ENCODE measurements around the gene CNRIP1. TPM values are rescaled to one million over a fixed set of nuclear protein-coding genes. Genes with fewer than 3 reads are reported as not detected.
A peak's percentile ranks its signal among the peaks of the same experiment; 100 is the strongest.
"Not testable (repeated sequence)": the region's sequence is repeated elsewhere in the genome, so short reads cannot be mapped to it uniquely, and the experiment has no call there.

Gene CNRIP1
- total RNA-seq, 2 experiments from 2014 or later: not detected

DNA sequence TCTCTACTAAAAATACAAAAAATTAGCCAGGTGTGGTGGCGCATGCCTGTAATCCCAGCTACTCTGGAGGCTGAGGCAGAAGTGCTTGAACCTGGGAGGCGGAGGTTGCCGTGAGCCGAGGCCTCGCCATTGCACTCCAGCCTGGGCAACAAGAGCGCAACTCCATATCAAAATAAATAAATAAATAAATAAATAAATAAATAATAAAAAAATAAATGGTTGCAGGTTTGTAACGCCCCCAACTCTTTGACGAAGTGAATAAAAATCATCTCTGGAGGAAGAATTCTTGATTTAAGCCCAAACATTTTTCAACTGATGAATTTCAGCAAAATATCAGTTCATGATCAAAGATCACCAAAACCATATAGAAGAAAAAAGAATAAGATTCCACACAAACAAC is 13.3 kb upstream of the CNRIP1 start:
- CTCF ChIA-PET: interaction anchor here (0.6 to 1.0 kb wide), 2 partner anchors 109 to 855 kb away, joined by 3 to 4 read pairs; no protein-coding TSS in a partner anchor
- Mint-ChIP-seq H3K9me3 (no peaks in the 10 kb centered on the region), H3K4me1 (peaks cover 4% of the 10 kb centered on the region), H3K27me3 (peaks cover 23% of the 10 kb centered on the region), H3K27ac (no peak overlapping the region), H3K36me3 (ENCODE audit: low read depth) (no peaks in the 10 kb centered on the region), H3K4me3 (no peak overlapping the region)
- POLR2A ChIA-PET: interaction anchor here (1.3 kb wide), 1 partner anchor 12 kb away, joined by 3 read pairs; no protein-coding TSS in a partner anchor
- DNase-seq: no peak

GRCh38 chr2:68330691-68331090 is 10.9 kb upstream of the CNRIP1 start:
- H3K9me3 Mint-ChIP-seq: no peaks in the 10 kb centered on the region
- DNase-seq: no peak
- H3K27me3 Mint-ChIP-seq: peaks cover 16% of the 10 kb centered on the region
- CTCF ChIA-PET: interaction anchor here (1.2 kb wide), 1 partner anchor 30 kb away, joined by 5 read pairs; no protein-coding TSS in a partner anchor
- H3K4me1 Mint-ChIP-seq: peaks cover 4% of the 10 kb centered on the region
- no peaks in the 10 kb centered on the region for H3K36me3 Mint-ChIP-seq (ENCODE audit: low read depth)
- no peak overlapping the region for H3K27ac Mint-ChIP-seq
- H3K4me3 Mint-ChIP-seq: no peak overlapping the region
- POLR2A ChIA-PET: no interaction called here

GRCh38 chr2:68328901-68329300 is 9.2 kb upstream of the CNRIP1 start:
- POLR2A ChIA-PET: no interaction called here
- H3K27ac Mint-ChIP-seq: no peak overlapping the region
- H3K9me3 Mint-ChIP-seq: no peaks in the 10 kb centered on the region
- no peak for DNase-seq
- H3K4me3 Mint-ChIP-seq: no peak overlapping the region
- H3K27me3 Mint-ChIP-seq: peaks cover 26% of the 10 kb centered on the region
- CTCF ChIA-PET: no interaction called here
- no peaks in the 10 kb centered on the region for H3K36me3 Mint-ChIP-seq (ENCODE audit: low read depth)
- peaks cover 4% of the 10 kb centered on the region for H3K4me1 Mint-ChIP-seq

DNA sequence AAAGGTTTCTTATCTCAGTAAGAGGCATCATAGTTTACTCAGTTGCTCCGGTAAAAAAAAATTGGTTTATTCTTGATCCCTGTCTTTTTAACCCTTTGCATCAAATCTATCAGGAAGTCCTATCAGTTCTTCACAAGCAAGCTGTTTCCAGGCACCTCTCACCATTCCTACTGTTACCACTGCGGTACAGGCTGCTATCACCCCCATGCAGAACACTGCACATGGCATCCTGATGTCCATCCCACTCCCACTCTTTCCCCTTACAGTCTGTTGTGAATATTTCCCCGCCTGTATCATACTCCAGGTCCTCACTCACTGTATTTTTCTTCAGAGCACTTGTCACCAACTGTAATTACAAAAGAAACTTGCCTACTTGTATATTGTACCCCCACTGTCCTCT is 5.3 kb upstream of the CNRIP1 start:
- no peak overlapping the region for H3K27ac Mint-ChIP-seq
- peaks cover 48% of the 10 kb centered on the region for H3K27me3 Mint-ChIP-seq
- no peak overlapping the region for H3K4me3 Mint-ChIP-seq
- POLR2A ChIA-PET: no interaction called here
- CTCF ChIA-PET: no interaction called here
- no peaks in the 10 kb centered on the region for H3K9me3 Mint-ChIP-seq
- H3K4me1 Mint-ChIP-seq: peaks cover 3% of the 10 kb centered on the region
- H3K36me3 Mint-ChIP-seq (ENCODE audit: low read depth): no peaks in the 10 kb centered on the region
- no peak for DNase-seq

GRCh38 chr2:68320118-68320641 is 431 bp upstream of the CNRIP1 start:
- Mint-ChIP-seq H3K36me3 (ENCODE audit: low read depth) (no peaks in the 10 kb centered on the region), H3K27ac (no peak overlapping the region), H3K27me3 (peaks cover 66% of the 10 kb centered on the region), H3K9me3 (no peaks in the 10 kb centered on the region), H3K4me1 (peaks cover 7% of the 10 kb centered on the region), H3K4me3 (peak overlapping the region; percentile 44)
- ChIA-PET POLR2A (interaction anchor here (0.5 to 1.3 kb wide), 2 partner anchors 13 to 116 kb away, joined by 3 read pairs; no protein-coding TSS in a partner anchor), CTCF (no interaction called here)
- DNase-seq: no peak

- Mint-ChIP-seq H3K27ac (no peak overlapping the region), H3K4me1 (peaks cover 7% of the 10 kb centered on the region), H3K9me3 (no peaks in the 10 kb centered on the region), H3K36me3 (ENCODE audit: low read depth) (no peaks in the 10 kb centered on the region), H3K4me3 (no peak overlapping the region), H3K27me3 (peaks cover 62% of the 10 kb centered on the region)
- POLR2A ChIA-PET: no interaction called here
- CTCF ChIA-PET: interaction anchor here (0.6 kb wide), 1 partner anchor 169 kb away, joined by 4 read pairs; no protein-coding TSS in a partner anchor
- DNase-seq: no peak
Observed at GRCh38 chr2:68318914-68319397, 793 bp downstream of the CNRIP1 start.

DNA sequence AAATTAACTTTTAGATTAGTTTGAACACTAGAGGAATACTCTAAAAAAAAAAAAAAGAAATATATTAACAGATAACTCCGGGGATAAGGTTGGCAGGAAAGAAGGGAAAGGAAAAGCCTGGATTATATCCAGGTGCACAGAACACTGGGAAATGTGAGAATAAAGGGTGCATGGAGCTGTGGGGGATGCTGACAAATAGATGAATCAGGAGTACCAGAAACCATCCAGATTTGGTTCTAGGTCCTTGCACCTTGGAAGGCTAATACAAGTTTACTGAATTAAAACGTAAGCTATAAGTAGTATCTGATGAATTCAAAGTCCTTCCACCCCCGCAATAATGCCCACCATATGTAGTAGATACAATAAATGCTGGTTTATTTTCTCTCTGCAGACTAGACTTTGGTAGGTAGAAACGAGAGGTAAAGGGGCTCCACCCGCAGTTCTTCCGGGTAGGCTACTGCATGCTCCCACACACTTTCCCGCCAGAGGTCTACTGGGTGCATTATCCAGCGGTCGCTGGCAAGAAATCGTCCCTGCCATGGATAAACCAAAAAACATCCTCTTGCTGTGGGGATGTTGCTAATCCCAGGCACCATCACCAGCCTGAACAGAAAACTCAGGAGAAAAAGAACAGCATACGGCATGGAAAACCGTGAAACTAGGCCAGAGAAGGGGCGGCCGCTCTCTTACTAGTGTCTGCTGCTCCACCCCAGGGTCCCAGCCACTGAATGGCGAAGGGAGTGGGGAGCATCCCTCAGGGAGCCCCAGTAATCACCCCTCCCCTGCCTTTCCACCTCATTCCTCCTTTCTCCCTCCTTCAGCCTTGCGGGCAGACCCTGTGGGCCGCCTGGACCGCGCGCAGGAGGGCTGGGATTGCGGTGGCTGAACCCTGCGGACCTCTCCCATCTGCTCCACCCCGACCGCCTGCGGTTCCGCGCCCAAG is 1.5 kb downstream of the CNRIP1 start:
- ChIA-PET CTCF (no interaction called here), POLR2A (no interaction called here)
- DNase-seq: no peak
- Mint-ChIP-seq H3K27ac (no peak overlapping the region), H3K4me3 (no peak overlapping the region), H3K4me1 (peaks cover 7% of the 10 kb centered on the region), H3K36me3 (ENCODE audit: low read depth) (no peaks in the 10 kb centered on the region), H3K9me3 (no peaks in the 10 kb centered on the region), H3K27me3 (peaks cover 67% of the 10 kb centered on the region)

GRCh38 chr2:68316111-68316510 is 3.6 kb downstream of the CNRIP1 start:
- H3K27ac Mint-ChIP-seq: no peak overlapping the region
- ChIA-PET POLR2A (no interaction called here), CTCF (interaction anchor here (1.0 to 1.5 kb wide), 3 partner anchors 10 to 194 kb away, joined by 3 to 4 read pairs (median 3); no protein-coding TSS in a partner anchor)
- H3K4me3 Mint-ChIP-seq: no peak overlapping the region
- H3K4me1 Mint-ChIP-seq: peaks cover 7% of the 10 kb centered on the region
- H3K27me3 Mint-ChIP-seq: peaks cover 60% of the 10 kb centered on the region
- DNase-seq: no peak
- no peaks in the 10 kb centered on the region for H3K36me3 Mint-ChIP-seq (ENCODE audit: low read depth)
- H3K9me3 Mint-ChIP-seq: no peaks in the 10 kb centered on the region

GRCh38 chr2:68311033-68311432 is 8.7 kb downstream of the CNRIP1 start:
- no peaks in the 10 kb centered on the region for H3K9me3 Mint-ChIP-seq
- DNase-seq: no peak
- H3K4me1 Mint-ChIP-seq: no peaks in the 10 kb centered on the region
- ChIA-PET POLR2A (no interaction called here), CTCF (interaction anchor here (0.6 kb wide), 1 partner anchor 30 kb away, joined by 3 read pairs; no protein-coding TSS in a partner anchor)
- H3K36me3 Mint-ChIP-seq (ENCODE audit: low read depth): no peaks in the 10 kb centered on the region
- no peak overlapping the region for H3K27ac Mint-ChIP-seq
- no peak overlapping the region for H3K4me3 Mint-ChIP-seq
- H3K27me3 Mint-ChIP-seq: peaks cover 43% of the 10 kb centered on the region

DNA sequence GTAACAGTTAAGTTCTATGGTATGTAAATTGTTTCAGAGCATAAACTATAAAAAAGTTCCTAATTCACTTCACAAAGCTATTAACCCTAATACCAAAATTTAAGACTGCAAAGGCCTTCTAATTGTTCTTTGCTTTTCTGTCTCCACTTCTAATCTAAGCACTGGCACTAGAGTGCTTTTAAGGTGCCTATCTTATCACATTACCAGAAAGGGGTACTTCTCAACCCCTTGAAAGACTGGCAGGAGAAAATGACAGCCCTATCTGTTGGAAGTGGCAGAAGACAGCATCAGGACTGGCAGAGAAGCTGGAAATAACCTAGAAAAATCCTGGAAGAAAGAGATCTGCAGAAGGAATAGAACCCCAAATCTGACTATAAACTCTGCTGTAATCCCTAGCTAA is 10.3 kb downstream of the CNRIP1 start:
- DNase-seq: no peak
- no peaks in the 10 kb centered on the region for H3K36me3 Mint-ChIP-seq (ENCODE audit: low read depth)
- no peak overlapping the region for H3K4me3 Mint-ChIP-seq
- CTCF ChIA-PET: interaction anchor here (0.6 kb wide), 1 partner anchor 20 kb away, joined by 3 read pairs; no protein-coding TSS in a partner anchor
- H3K9me3 Mint-ChIP-seq: no peaks in the 10 kb centered on the region
- H3K27ac Mint-ChIP-seq: no peak overlapping the region
- POLR2A ChIA-PET: no interaction called here
- H3K4me1 Mint-ChIP-seq: no peaks in the 10 kb centered on the region
- H3K27me3 Mint-ChIP-seq: peaks cover 39% of the 10 kb centered on the region

DNA sequence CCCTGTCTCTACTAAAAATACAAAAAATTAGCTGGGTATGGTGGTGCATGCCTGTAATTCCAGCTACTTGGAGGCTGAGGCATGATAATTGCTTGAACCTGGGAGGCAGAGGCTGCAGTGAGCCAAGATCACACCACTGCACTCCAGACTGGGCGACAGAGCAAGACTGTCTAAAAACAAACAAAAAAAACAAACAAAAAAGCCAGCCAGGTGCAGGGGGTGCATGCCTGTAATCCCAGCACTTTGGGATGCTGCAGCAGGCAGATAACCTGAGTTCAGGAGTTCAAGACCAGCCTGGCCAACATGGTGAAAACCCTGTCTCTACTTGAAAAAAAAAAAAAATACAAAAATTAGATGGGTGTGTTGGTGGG is 15.9 kb downstream of the CNRIP1 start:
- H3K27ac Mint-ChIP-seq; H3K4me3 Mint-ChIP-seq; H3K9me3 Mint-ChIP-seq; H3K4me1 Mint-ChIP-seq; H3K36me3 Mint-ChIP-seq (ENCODE audit: low read depth); DNase-seq; POLR2A ChIA-PET: not testable (repeated sequence)
- CTCF ChIA-PET: interaction anchor here (1.6 kb wide), 1 partner anchor 12 kb away, joined by 4 read pairs; no protein-coding TSS in a partner anchor
- H3K27me3 Mint-ChIP-seq: peaks cover 15% of the 10 kb centered on the region

GRCh38 chr2:68303033-68303901 is 16.5 kb downstream of the CNRIP1 start:
- Mint-ChIP-seq H3K9me3 (no peaks in the 10 kb centered on the region), H3K27me3 (peaks cover 17% of the 10 kb centered on the region), H3K4me3 (no peak overlapping the region), H3K27ac (no peak overlapping the region), H3K36me3 (ENCODE audit: low read depth) (no peaks in the 10 kb centered on the region), H3K4me1 (no peaks in the 10 kb centered on the region)
- ChIA-PET POLR2A (no interaction called here), CTCF (interaction anchor here (1.6 kb wide), 1 partner anchor 11 kb away, joined by 4 read pairs; no protein-coding TSS in a partner anchor)
- no peak for DNase-seq
